GM19463 (cell line): ENCODE data around the gene APAF1.
A peak's percentile ranks its signal among the peaks of the same experiment; 100 is the strongest.
"Not testable (repeated sequence)": the region's sequence is repeated elsewhere in the genome, so short reads cannot be mapped to it uniquely, and the experiment has no call there.

ENCODE experiments used
- ATAC-seq: cut with Tn5 transposase; IDR thresholded peaks from one replicate; pipeline ENCODE4 v1.9.1; 2021; ENCODE audit warnings: mild to moderate bottlenecking, moderate library complexity; ENCODE audit not compliant: unreplicated experiment

Gene APAF1

DNA sequence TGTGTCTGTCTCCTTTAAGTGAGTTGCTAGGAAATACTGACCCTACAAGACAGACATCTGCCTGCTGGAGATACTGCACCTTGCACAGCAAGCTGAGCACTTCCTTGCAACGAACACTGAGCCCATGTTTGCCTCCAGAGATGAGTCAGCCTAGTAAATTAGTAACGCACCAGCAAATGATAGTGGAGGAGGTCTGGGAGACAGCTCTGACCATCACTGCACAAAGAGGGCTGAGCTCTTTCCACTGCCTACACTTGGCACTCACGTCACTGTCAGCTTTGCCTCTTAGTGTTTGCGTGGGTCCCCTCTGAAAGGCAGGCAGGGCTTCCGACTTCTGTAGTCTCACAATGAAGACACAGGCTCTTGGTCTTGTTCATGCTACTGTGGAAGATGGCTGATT lies 109.0 kb downstream of the APAF1 start:
- peak; percentile 99 for ATAC-seq

- not testable (repeated sequence) for ATAC-seq
Measured at GRCh38 chr12:98755855-98756254, 110.8 kb downstream of the APAF1 start.

GRCh38 chr12:98757455-98757854 lies 112.4 kb downstream of the APAF1 start:
- no peak for ATAC-seq

DNA sequence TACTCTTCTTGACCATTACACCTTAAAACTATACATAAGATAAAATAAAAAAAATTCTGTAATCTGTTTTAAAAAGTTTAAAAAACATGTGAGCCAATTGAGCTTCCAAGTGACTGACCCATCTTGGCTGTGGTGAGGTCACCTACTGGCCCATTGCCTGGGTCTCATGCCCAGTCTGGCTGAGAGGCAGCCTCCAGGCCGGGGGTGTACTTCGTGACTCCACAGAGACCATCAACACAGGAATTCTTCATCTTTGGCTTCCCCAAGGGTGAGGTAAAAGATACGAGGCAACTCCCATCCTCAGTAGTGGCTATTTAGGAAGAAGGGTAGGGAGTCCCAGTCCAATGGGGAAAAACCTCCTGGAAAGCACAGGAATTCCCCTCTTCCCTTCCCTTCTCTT lies 113.2 kb downstream of the APAF1 start:
- ATAC-seq = no peak

GRCh38 chr12:98763656-98764055 lies 118.6 kb downstream of the APAF1 start:
- ATAC-seq = no peak

- ATAC-seq = no peak
Measured at GRCh38 chr12:98767248-98767647, 122.2 kb downstream of the APAF1 start.

DNA sequence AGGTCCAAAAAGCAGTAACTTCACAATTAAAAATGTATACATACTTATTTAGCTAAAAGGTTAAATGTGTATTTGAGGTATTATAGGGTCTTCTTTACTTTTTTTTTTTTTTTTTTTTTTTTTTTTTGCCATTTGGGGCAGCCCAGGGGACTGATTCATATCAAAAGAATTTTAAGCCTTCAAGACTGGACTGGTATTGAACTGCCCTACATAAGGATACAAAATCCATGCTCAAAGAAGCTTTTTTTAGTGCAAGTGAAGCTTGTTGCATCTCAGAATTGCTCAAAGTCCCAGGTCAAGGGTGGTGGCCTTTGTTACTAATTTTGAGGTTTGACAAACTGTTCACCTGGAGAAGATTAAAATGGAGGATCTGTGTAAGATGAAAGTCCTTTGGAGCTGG lies 124.0 kb downstream of the APAF1 start:
- no peak for ATAC-seq

- no peak for ATAC-seq
Measured at GRCh38 chr12:98770230-98770629, 125.1 kb downstream of the APAF1 start.

GRCh38 chr12:98771811-98772752 lies 127.0 kb downstream of the APAF1 start:
- ATAC-seq = no peak

DNA sequence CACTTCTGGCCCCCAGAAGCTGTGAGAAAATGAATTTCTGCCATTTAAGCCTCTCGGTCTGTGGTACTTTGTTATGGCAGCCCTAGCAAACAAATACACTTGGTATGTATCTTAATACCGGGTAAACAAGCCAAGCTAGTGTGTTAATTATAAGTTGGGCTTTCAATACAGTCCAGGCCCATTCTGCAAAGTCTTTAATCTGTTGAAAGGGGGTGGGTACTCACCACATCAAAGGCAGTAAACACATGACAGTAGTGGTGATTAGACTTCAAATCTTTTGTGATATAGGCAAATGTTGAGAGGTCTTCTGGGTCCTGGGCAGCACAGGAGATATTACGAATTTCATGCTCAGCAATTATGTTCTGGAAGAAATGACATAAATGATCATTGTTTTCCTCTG lies 127.7 kb downstream of the APAF1 start:
- ATAC-seq = no peak

DNA sequence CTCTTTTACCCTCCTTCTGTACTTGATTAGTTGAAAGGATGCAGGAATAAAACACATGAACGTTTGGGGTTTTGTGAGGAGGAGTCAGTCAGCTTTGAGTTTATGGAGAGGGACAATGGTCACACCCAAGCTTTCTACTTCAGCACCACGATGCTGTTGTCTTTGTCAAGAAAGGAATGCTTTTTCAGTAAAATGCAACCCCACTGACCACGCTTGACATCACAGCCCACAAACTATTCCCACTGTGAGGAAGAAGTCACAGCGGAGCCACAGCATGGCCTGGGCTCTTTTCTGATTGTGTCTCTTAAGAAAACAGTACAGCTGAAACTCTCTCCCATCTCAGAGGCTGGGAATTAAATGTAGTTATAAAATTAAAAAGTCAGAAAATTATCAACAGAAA lies 135.2 kb downstream of the APAF1 start:
- no peak for ATAC-seq

- no peak for ATAC-seq
Measured at GRCh38 chr12:98783420-98783819, 138.3 kb downstream of the APAF1 start.
